ENCODE measurements around the gene SLC6A16.

GRCh38 chr19:49347191-49347590 lies 22.2 kb upstream of the SLC6A16 start:
- TF ChIP-seq CTCF (IDR thresholded peaks at IDR 0.05) = no peak
- TF ChIP-seq EZH2 (IDR thresholded peaks at IDR 0.05) = no peak

All from neural progenitor cell (in vitro differentiated cells).